SK-N-SH treated with all-trans-retinoic acid at 6 μM for 48 hours (cell line): Measurements from ENCODE around the gene KLHL14.

ENCODE experiments used
- BACH2 ChIP-seq: fragments of 250-450 bp; sonication (Bioruptor Pico); IDR thresholded peaks from 2 replicates; pipeline ENCODE4 v1.9.0; 2021; ENCODE audit warnings: mild to moderate bottlenecking, borderline replicate concordance
- CSDC2 ChIP-seq: fragments of 250-450 bp; sonication (Bioruptor Pico); IDR thresholded peaks from 2 replicates; pipeline ENCODE4 v1.5.0; 2020; ENCODE audit warnings: mild to moderate bottlenecking, moderate library complexity
- ESRRG ChIP-seq: fragments of 250-450 bp; sonication (Bioruptor Pico); IDR thresholded peaks from 2 replicates; pipeline ENCODE4 v1.6.1; 2021; ENCODE audit warnings: mild to moderate bottlenecking
- PPARA ChIP-seq: fragments of 250-450 bp; sonication (Bioruptor Pico); IDR thresholded peaks from 2 replicates; pipeline ENCODE4 v1.5.0; 2020; ENCODE audit warnings: mild to moderate bottlenecking, borderline replicate concordance
- RARB ChIP-seq: fragments of 250-450 bp; sonication (Bioruptor Pico); IDR thresholded peaks from 2 replicates; pipeline ENCODE4 v1.8.0; 2021; ENCODE audit warnings: mild to moderate bottlenecking, moderate library complexity
- SNAI2 ChIP-seq: fragments of 250-450 bp; sonication (Bioruptor Pico); IDR thresholded peaks from 2 replicates; pipeline ENCODE4 v1.5.0; 2020; ENCODE audit warnings: mild to moderate bottlenecking, moderate library complexity
- TOX ChIP-seq: fragments of 250-450 bp; sonication (Bioruptor Pico); IDR thresholded peaks from 2 replicates; pipeline ENCODE4 v1.8.0; 2021; ENCODE audit warnings: mild to moderate bottlenecking, moderate library complexity, borderline replicate concordance
- ZFP3 ChIP-seq: fragments of 250-450 bp; sonication (Bioruptor Pico); IDR thresholded peaks from 2 replicates; pipeline ENCODE4 v1.5.0; 2020; ENCODE audit warnings: mild to moderate bottlenecking, moderate library complexity
- ZNF565 ChIP-seq: fragments of 450-650 bp; formaldehyde crosslinking; conservative IDR thresholded peaks from 2 replicates; pipeline ENCODE4 v1.5.0; 2020; ENCODE audit warnings: low read depth, mild to moderate bottlenecking, moderate library complexity
- TF ChIP-seq, protein P1 (sequence below): fragments of 250-450 bp; sonication (Bioruptor Pico); IDR thresholded peaks from 2 replicates; pipeline ENCODE4 v1.8.0; 2020; ENCODE audit warnings: mild to moderate bottlenecking, moderate library complexity, borderline replicate concordance

- TF ChIP-seq BACH2 (CRISPR knock-in tag) (no peak), ZNF565 (CRISPR knock-in tag) (no peak), CSDC2 (no peak), ZFP3 (CRISPR knock-in tag) (no peak), RARB (CRISPR knock-in tag) (no peak), ESRRG (CRISPR knock-in tag) (no peak), SNAI2 (CRISPR knock-in tag) (no peak), TOX (CRISPR knock-in tag) (no peak), PPARA (CRISPR knock-in tag) (no peak)
- TF ChIP-seq, protein P1, sequence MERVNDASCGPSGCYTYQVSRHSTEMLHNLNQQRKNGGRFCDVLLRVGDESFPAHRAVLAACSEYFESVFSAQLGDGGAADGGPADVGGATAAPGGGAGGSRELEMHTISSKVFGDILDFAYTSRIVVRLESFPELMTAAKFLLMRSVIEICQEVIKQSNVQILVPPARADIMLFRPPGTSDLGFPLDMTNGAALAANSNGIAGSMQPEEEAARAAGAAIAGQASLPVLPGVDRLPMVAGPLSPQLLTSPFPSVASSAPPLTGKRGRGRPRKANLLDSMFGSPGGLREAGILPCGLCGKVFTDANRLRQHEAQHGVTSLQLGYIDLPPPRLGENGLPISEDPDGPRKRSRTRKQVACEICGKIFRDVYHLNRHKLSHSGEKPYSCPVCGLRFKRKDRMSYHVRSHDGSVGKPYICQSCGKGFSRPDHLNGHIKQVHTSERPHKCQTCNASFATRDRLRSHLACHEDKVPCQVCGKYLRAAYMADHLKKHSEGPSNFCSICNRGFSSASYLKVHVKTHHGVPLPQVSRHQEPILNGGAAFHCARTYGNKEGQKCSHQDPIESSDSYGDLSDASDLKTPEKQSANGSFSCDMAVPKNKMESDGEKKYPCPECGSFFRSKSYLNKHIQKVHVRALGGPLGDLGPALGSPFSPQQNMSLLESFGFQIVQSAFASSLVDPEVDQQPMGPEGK (CRISPR knock-in tag) = no peak
These were observed 4.2 kb upstream of the KLHL14 start for GRCh38 chr18:32777049-32777448.
